C4-2B (cell line): ENCODE results near the gene TBC1D8B.
"Not testable (repeated sequence)": the region's sequence is repeated elsewhere in the genome, so short reads cannot be mapped to it uniquely, and the experiment has no call there.

Experiments used
- H3K27ac ChIP-seq: fragments of 450-650 bp; 2 replicates; pipeline ENCODE4 v1.5.1; 2017
- CTCF ChIP-seq: fragments of 450-650 bp; conservative IDR thresholded peaks from 2 replicates; pipeline ENCODE4 v1.5.1; 2017; ENCODE audit warnings: mild to moderate bottlenecking
- ZFX ChIP-seq: fragments of 450-650 bp; IDR thresholded peaks from 2 replicates; pipeline ENCODE4 v1.6.1; 2017

Gene TBC1D8B

GRCh38 chrX:106802388-106803275 lies at the start of gene TBC1D8B:
TBC1D8B (plus strand) TSS chrX:106802673; CDS start chrX:106802854, 181 bp downstream.
- peak within 1 kb of the TSS; percentile 75 for H3K27ac ChIP-seq
- no peak for TF ChIP-seq ZFX
- TF ChIP-seq CTCF = no peak

GRCh38 chrX:106769288-106769687 lies 33.2 kb upstream of the TBC1D8B start:
- not testable (repeated sequence) for H3K27ac ChIP-seq

GRCh38 chrX:106774981-106775380 lies 27.5 kb upstream of the TBC1D8B start:
- H3K27ac ChIP-seq = no peak overlapping the region
- TF ChIP-seq ZFX = no peak
- TF ChIP-seq CTCF = no peak

- TF ChIP-seq ZFX (no peak), CTCF (no peak)
These were observed 22.2 kb upstream of the TBC1D8B start for GRCh38 chrX:106780264-106780663.

GRCh38 chrX:106780664-106781377 lies 21.7 kb upstream of the TBC1D8B start:
- TF ChIP-seq ZFX (no peak), CTCF (no peak)
- no peak overlapping the region for H3K27ac ChIP-seq

More at GRCh38 chrX:106780264-106780663, 22.2 kb upstream of the TBC1D8B start:
- H3K27ac ChIP-seq = no peak overlapping the region

GRCh38 chrX:106783716-106784115 lies 18.8 kb upstream of the TBC1D8B start:
- TF ChIP-seq CTCF = no peak
- TF ChIP-seq ZFX = no peak
- H3K27ac ChIP-seq = no peak overlapping the region

GRCh38 chrX:106791495-106791894 lies 11.0 kb upstream of the TBC1D8B start:
- TF ChIP-seq CTCF = peak; percentile 46
- no peak for TF ChIP-seq ZFX
- H3K27ac ChIP-seq = no peak overlapping the region

GRCh38 chrX:106802063-106802387 lies 448 bp upstream of the TBC1D8B start:
- TF ChIP-seq CTCF (no peak), ZFX (no peak)
- peak overlapping the region; percentile 75; the same call in 1 of the 2 replicates for H3K27ac ChIP-seq
